B cell (primary cell): ENCODE measurements around the gene TAS2R39. TPM values are rescaled to one million over a fixed set of nuclear protein-coding genes. Genes with fewer than 3 reads are reported as not detected.

Experiments
- ATAC-seq: fragments of 200-7000 bp; cut with Tn5 transposase; one replicate; pipeline ENCODE4 v1.10.0; 2021; ENCODE audit warnings: low read depth, mild to moderate bottlenecking, moderate number of reproducible peaks, moderate library complexity
- CTCF ChIA-PET: fragments of 350-600 bp; sonication (Branson Sonifier 250); formaldehyde crosslinking; loops from one replicate; lab custom pipeline; 2021; ENCODE audit warnings: antibody characterized with exemption, inconsistent platforms; lab: Charles Lee
- POLR2A ChIA-PET: fragments of 350-600 bp; sonication (Branson Sonifier 250); formaldehyde crosslinking; loops from one replicate; lab custom pipeline; 2021; ENCODE audit warnings: antibody characterized with exemption; lab: Charles Lee
- DNase-seq: peaks from one replicate; pipeline ENCODE4 v3.0.0; 2013
- H2AFZ ChIP-seq: 2 replicates; pipeline ENCODE4 v1.6.1; 2012; ENCODE audit warnings: mild to moderate bottlenecking, low read depth, low read length; ENCODE audit not compliant: insufficient read depth, poor library complexity, severe bottlenecking
- H3K27ac ChIP-seq, 2 donors: 1 replicate in 1 of 2; 2 replicates in 1 of 2; pipeline ENCODE4 v1.5.1; 2012 to 2013; ENCODE audit warnings: low read length in 2 of 2, mild to moderate bottlenecking in 2 of 2, moderate library complexity in 1 of 2
- H3K27me3 ChIP-seq, 4 experiments: fragments of 200-600 bp in 1 of 4; sonication (generic) in 1 of 4; replicated peaks in 1 of 4; 1 replicate in 2 of 4; 2 replicates in 2 of 4; pipeline versions ENCODE4 v1.6.1 to v1.7.0; 2013 to 2016; ENCODE audit warnings: low read length in 3 of 4, mild to moderate bottlenecking in 2 of 4, mixed read lengths in 1 of 4, moderate library complexity in 1 of 4; ENCODE audit not compliant: insufficient read depth in 4 of 4, control insufficient read depth in 3 of 4; ENCODE audit errors: control extremely low read depth in 1 of 4
- H3K36me3 ChIP-seq, 2 experiments: replicated peaks in 1 of 2; 1 replicate in 1 of 2; 2 replicates in 1 of 2; pipeline versions ENCODE4 v1.6.1 to v1.7.1; 2013; ENCODE audit warnings: low read length in 1 of 2; ENCODE audit not compliant: insufficient read depth in 2 of 2, control insufficient read depth in 1 of 2; ENCODE audit errors: control extremely low read depth in 1 of 2, extremely low read depth in 1 of 2
- H3K4me1 ChIP-seq, 2 donors: fragments of 200-600 bp in 1 of 2; sonication (generic) in 1 of 2; 1 replicate in 1 of 2; 2 replicates in 1 of 2; pipeline versions ENCODE4 v1.5.1 to v1.6.1; 2013 to 2017; ENCODE audit warnings: low read length in 2 of 2; ENCODE audit not compliant: control insufficient read depth in 2 of 2, insufficient read depth in 2 of 2
- H3K4me2 ChIP-seq: replicated peaks from 2 replicates; pipeline ENCODE3; 2012; ENCODE audit warnings: mild to moderate bottlenecking, low read depth, low read length; ENCODE audit not compliant: poor library complexity, severe bottlenecking
- H3K4me3 ChIP-seq, 5 experiments: fragments of 200-600 bp in 1 of 5; sonication (generic) in 1 of 5; 1 replicate in 3 of 5; 2 replicates in 2 of 5; pipeline versions ENCODE4 v1.5.1 to v1.7.0; 2011 to 2016; ENCODE audit warnings: low read length in 4 of 5, mild to moderate bottlenecking in 4 of 5, low read depth in 2 of 5, control low read depth in 1 of 5, moderate library complexity in 1 of 5; ENCODE audit not compliant: insufficient read depth in 1 of 5; ENCODE audit errors: control extremely low read depth in 1 of 5, extremely low read depth in 1 of 5
- H3K79me2 ChIP-seq: fragments of 200-600 bp; sonication (generic); one replicate; pipeline ENCODE4 v1.6.0; 2016; ENCODE audit warnings: low read length; ENCODE audit not compliant: control insufficient read depth, insufficient read depth
- H3K9ac ChIP-seq: fragments of 200-600 bp; sonication (generic); 2 replicates; pipeline ENCODE4 v1.6.1; 2017; ENCODE audit warnings: mild to moderate bottlenecking, low read length, moderate library complexity
- H3K9me3 ChIP-seq, 3 donors: one replicate each; pipeline versions ENCODE4 v1.6.1 to v1.7.1; 2013; ENCODE audit warnings: low read length in 2 of 3; ENCODE audit not compliant: control insufficient read depth in 2 of 3, insufficient read depth in 1 of 3; ENCODE audit errors: control extremely low read depth in 1 of 3
- H4K20me1 ChIP-seq: 2 replicates; pipeline ENCODE4 v1.6.0; 2012; ENCODE audit warnings: mild to moderate bottlenecking, low read length; ENCODE audit not compliant: insufficient read depth, control insufficient read depth, poor library complexity, severe bottlenecking
- H3K27ac Mint-ChIP-seq: one replicate; pipeline ENCODE4 v1.8.0; 2021; ENCODE audit warnings: mixed read lengths
- H3K27me3 Mint-ChIP-seq: one replicate; pipeline ENCODE4 v1.8.0; 2021; ENCODE audit warnings: mixed read lengths
- H3K4me1 Mint-ChIP-seq: one replicate; pipeline ENCODE4 v1.8.0; 2021; ENCODE audit warnings: mixed read lengths
- H3K4me3 Mint-ChIP-seq: one replicate; pipeline ENCODE4 v1.8.0; 2021; ENCODE audit warnings: mixed read lengths
- H3K9me3 Mint-ChIP-seq: one replicate; pipeline ENCODE4 v1.8.0; 2022; ENCODE audit warnings: mixed read lengths; ENCODE audit not compliant: insufficient read depth
- EZH2 ChIP-seq: IDR thresholded peaks from 2 replicates; pipeline ENCODE4 v1.6.1; 2012; ENCODE audit warnings: borderline replicate concordance, low read depth, mild to moderate bottlenecking, moderate library complexity, low read length; ENCODE audit not compliant: insufficient read depth, poor library complexity, severe bottlenecking
- WGBS: methylation state at CpG from one replicate; pipeline ENCODE4 v1.1.5; 2013; ENCODE audit warnings: missing lambda C conversion rate; ENCODE audit not compliant: insufficient coverage; 5-methylcytosine and 5-hydroxymethylcytosine counted together
- intact Hi-C: fragments of 100-400 bp; cut with micrococcal nuclease; formaldehyde crosslinking; loops from one replicate; pipeline ENCODE4 v1.10.0; 2022
- polyA plus RNA-seq: library from polyadenylated mRNA; depleted of rRNA; stranded (reverse); fragments of >200 nt; gene quantifications from 2 replicates; pipeline ENCODE4 v1.2.3, GENCODE V29; 2012
- total RNA-seq, 2 donors: library from RNA; stranded (reverse); fragments of 120-200 nt in 1 of 2; gene quantifications; 1 replicate in 1 of 2; 2 replicates in 1 of 2; pipeline versions ENCODE4 v1.2.3 to v1.2.4, GENCODE V29; 2013 to 2022
- TF ChIP-seq, protein P1 (sequence below): fragments of 200-600 bp; IDR thresholded peaks from one replicate; pipeline ENCODE4 v1.8.0; 2022; ENCODE audit warnings: antibody characterized with exemption, mild to moderate bottlenecking

Gene TAS2R39
- total and polyA plus RNA-seq, 2 donors (not counting 1 experiment from before 2014, with no cell fraction given) = not detected

DNA sequence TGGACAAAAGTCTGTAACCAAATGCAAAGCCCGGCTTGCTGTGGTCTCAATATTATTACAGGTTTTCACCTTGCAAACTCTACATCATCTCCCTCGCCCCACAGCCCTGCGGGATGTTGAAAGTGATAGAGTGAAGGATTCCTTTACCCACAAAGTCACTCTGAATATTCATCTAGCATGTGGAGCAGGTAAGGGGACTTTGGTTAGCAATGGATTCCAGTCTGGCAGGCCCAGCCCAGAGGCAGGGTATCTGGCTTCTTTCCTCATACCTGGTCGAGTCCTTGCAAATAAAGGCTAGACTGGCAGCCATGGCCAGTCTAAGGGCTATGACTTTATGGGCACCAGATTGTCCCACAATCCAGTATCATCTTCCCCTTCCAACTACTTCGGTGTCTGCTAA is 41.8 kb downstream of the TAS2R39 start:
- Histone ChIP-seq H3K4me2 (no peak overlapping the region), H3K27me3 (peaks cover 0 to 7% (median 4%) of the 10 kb centered on the region in 4 experiments), H4K20me1 (no peaks in the 10 kb centered on the region), H3K9ac (no peak overlapping the region), H3K4me3 (no peak overlapping the region), H3K27ac (no peak overlapping the region), H3K79me2 (no peaks in the 10 kb centered on the region), H3K36me3 (no peaks in the 10 kb centered on the region), H2AFZ (no peak overlapping the region), H3K4me1 (no peaks in the 10 kb centered on the region), H3K9me3 (no peaks in the 10 kb centered on the region)
- POLR2A ChIA-PET = no interaction called here
- Mint-ChIP-seq H3K4me3 (no peak overlapping the region), H3K4me1 (no peaks in the 10 kb centered on the region), H3K9me3 (no peaks in the 10 kb centered on the region), H3K27ac (no peak overlapping the region), H3K27me3 (peaks cover 23% of the 10 kb centered on the region)
- TF ChIP-seq, protein P1, sequence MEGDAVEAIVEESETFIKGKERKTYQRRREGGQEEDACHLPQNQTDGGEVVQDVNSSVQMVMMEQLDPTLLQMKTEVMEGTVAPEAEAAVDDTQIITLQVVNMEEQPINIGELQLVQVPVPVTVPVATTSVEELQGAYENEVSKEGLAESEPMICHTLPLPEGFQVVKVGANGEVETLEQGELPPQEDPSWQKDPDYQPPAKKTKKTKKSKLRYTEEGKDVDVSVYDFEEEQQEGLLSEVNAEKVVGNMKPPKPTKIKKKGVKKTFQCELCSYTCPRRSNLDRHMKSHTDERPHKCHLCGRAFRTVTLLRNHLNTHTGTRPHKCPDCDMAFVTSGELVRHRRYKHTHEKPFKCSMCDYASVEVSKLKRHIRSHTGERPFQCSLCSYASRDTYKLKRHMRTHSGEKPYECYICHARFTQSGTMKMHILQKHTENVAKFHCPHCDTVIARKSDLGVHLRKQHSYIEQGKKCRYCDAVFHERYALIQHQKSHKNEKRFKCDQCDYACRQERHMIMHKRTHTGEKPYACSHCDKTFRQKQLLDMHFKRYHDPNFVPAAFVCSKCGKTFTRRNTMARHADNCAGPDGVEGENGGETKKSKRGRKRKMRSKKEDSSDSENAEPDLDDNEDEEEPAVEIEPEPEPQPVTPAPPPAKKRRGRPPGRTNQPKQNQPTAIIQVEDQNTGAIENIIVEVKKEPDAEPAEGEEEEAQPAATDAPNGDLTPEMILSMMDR = no peak
- TF ChIP-seq EZH2 = no peak
- no peak for DNase-seq
- CTCF ChIA-PET = interaction anchor here (1.1 to 11.5 kb wide), 3 partner anchors 10 to 215 kb away, joined by 3 to 809 read pairs (median 9); no protein-coding TSS in a partner anchor
- intact Hi-C loops = no loop called here
- 83% methylated on average over 1 of the region's 5 CpGs for WGBS
- ATAC-seq = no peak

DNA sequence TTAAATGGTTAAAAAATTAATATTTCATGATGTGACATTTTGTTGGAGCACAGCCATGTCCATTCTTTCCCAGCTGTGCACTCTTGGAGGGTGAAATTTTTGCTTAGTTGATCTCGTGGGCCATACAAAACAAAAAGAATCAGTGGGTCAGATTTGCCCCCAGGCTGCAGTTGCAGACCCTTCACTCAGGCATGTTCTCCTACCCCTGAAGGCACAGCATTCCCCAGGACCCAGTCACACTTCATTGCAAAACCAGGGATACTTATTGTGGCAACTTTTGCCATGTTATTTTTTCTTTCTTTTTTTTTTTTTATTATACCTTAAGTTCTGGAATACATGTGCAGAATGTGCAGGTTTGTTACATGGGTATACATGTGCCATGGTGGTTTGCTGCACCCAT is 44.6 kb downstream of the TAS2R39 start:
- ChIA-PET CTCF (interaction anchor here (2.0 kb wide), 1 partner anchor 13 kb away, joined by 6 read pairs; no protein-coding TSS in a partner anchor), POLR2A (no interaction called here)
- intact Hi-C loops = no loop called here
- Histone ChIP-seq H4K20me1 (no peaks in the 10 kb centered on the region), H3K9ac (no peak overlapping the region), H2AFZ (no peak overlapping the region), H3K4me2 (no peak overlapping the region), H3K4me1 (no peaks in the 10 kb centered on the region), H3K27me3 (peaks cover 0 to 3% (median 2%) of the 10 kb centered on the region in 4 experiments), H3K27ac (no peak overlapping the region), H3K9me3 (no peaks in the 10 kb centered on the region), H3K4me3 (no peak overlapping the region), H3K79me2 (no peaks in the 10 kb centered on the region), H3K36me3 (no peaks in the 10 kb centered on the region)
- no peak for DNase-seq
- H3K4me1 Mint-ChIP-seq = no peaks in the 10 kb centered on the region
- H3K9me3 Mint-ChIP-seq = no peaks in the 10 kb centered on the region
- ATAC-seq = no peak
- H3K27me3 Mint-ChIP-seq = peaks cover 10% of the 10 kb centered on the region
- no CpG with 5 or more reads among the region's 1 CpG for WGBS
- H3K27ac Mint-ChIP-seq = no peak overlapping the region
- TF ChIP-seq EZH2 = no peak
- TF ChIP-seq, protein P1 = no peak
- no peak overlapping the region for H3K4me3 Mint-ChIP-seq
